Gastrocnemius medialis (tissue), 4 donors: ENCODE results near the gene SAE1.
A peak's percentile ranks its signal among the peaks of the same experiment; 100 is the strongest.

Experiments
- CTCF ChIP-seq, 5 experiments: fragments of 450-650 bp in 3 of 5; fragments of 200-600 bp in 2 of 5; sonication (generic) in 2 of 5; IDR thresholded peaks in 4 of 5; conservative IDR thresholded peaks in 1 of 5; 1 replicate in 4 of 5; 2 replicates in 1 of 5; pipeline ENCODE4 v1.5.1; 2016 to 2019; ENCODE audit warnings: antibody characterized with exemption in 5 of 5, mild to moderate bottlenecking in 3 of 5, moderate library complexity in 3 of 5
- POLR2A ChIP-seq, 2 donors: fragments of 450-650 bp; IDR thresholded peaks; one replicate each; pipeline ENCODE4 v1.6.1; 2017; ENCODE audit warnings: antibody characterized with exemption in 2 of 2, mild to moderate bottlenecking in 2 of 2, moderate library complexity in 2 of 2

- TF ChIP-seq POLR2A (IDR thresholded peaks at IDR 0.05) (no peak), CTCF (IDR thresholded peaks at IDR 0.05 in 4 of 5, conservative IDR thresholded peaks at IDR 0.05 in 1 of 5) (peak; percentile 68 to 85 (median 82))
These were observed 5.5 kb upstream of the SAE1 start for GRCh38 chr19:47124937-47125668.
